OCI-LY3 (cell line): ENCODE results near the gene PCDHGB3.
"Not testable (repeated sequence)": the region's sequence is repeated elsewhere in the genome, so short reads cannot be mapped to it uniquely, and the experiment has no call there.

Experiments
- H2AFZ ChIP-seq: fragments of 200-600, 300-600 bp; shearing (Covaris generic); 2 replicates; pipeline ENCODE4 v1.6.0; 2014; ENCODE audit warnings: antibody characterized with exemption, low read depth, low read length
- H3K27ac ChIP-seq: fragments of 200-600, 300-600 bp; sonication (generic); 2 replicates; pipeline ENCODE4 v1.5.1; 2014; ENCODE audit warnings: mild to moderate bottlenecking, low read length, moderate library complexity, mixed read lengths
- H3K27me3 ChIP-seq: fragments of 200-600, 300-600 bp; sonication (generic); 2 replicates; pipeline ENCODE4 v1.6.1; 2014; ENCODE audit warnings: low read depth, low read length, mixed read lengths
- H3K36me3 ChIP-seq: fragments of 200-600, 300-600 bp; sonication (generic); replicated peaks from 2 replicates; pipeline ENCODE3; 2014; ENCODE audit warnings: low read depth, low read length, mixed read lengths
- H3K4me1 ChIP-seq: fragments of 300-600, 200-600 bp; sonication (generic); 2 replicates; pipeline ENCODE4 v1.6.1; 2014; ENCODE audit warnings: low read length, mixed read lengths
- H3K4me2 ChIP-seq: fragments of 200-600, 300-600 bp; sonication (generic); 2 replicates; pipeline ENCODE4 v1.6.1; 2014; ENCODE audit warnings: low read length, mixed read lengths
- H3K4me3 ChIP-seq: fragments of 300-600, 200-600 bp; sonication (generic); 2 replicates; pipeline ENCODE4 v1.5.1; 2014; ENCODE audit warnings: antibody characterized with exemption, mild to moderate bottlenecking, low read length, moderate library complexity
- H3K79me2 ChIP-seq: fragments of 300-600, 200-600 bp; shearing (Covaris generic); 2 replicates; pipeline ENCODE4 v1.6.1; 2014; ENCODE audit warnings: mild to moderate bottlenecking, low read length, mixed read lengths
- H3K9ac ChIP-seq: fragments of 300-600, 200-600 bp; shearing (Covaris generic); 2 replicates; pipeline ENCODE4 v1.6.0; 2014; ENCODE audit warnings: mild to moderate bottlenecking, low read length, moderate library complexity
- H3K9me3 ChIP-seq: fragments of 200-600, 300-600 bp; shearing (Covaris generic); 2 replicates; pipeline ENCODE4 v1.6.1; 2014; ENCODE audit warnings: low read length, mixed read lengths; ENCODE audit not compliant: insufficient read depth
- H4K20me1 ChIP-seq: fragments of 200-600, 300-600 bp; sonication (generic); 2 replicates; pipeline ENCODE4 v1.6.1; 2016; ENCODE audit warnings: low read length, mixed read lengths; ENCODE audit not compliant: insufficient read depth
- CTCF ChIP-seq: fragments of 200-600, 300-600 bp; sonication (generic); IDR thresholded peaks from 2 replicates; pipeline ENCODE4 v1.5.1; 2014; ENCODE audit warnings: antibody characterized with exemption, low read length, low read depth
- EZH2phosphoT487 ChIP-seq: fragments of 200-600 bp; shearing (Covaris generic); IDR thresholded peaks from 2 replicates; pipeline ENCODE4 v1.6.1; 2018; ENCODE audit warnings: antibody characterized with exemption, mixed run types, low read depth

PCDHGB3 gene

GRCh38 chr5:141330299-141331080 lies 39.6 kb upstream of the PCDHGB3 start, which contains the start of gene PCDHGA1:
Gene PCDHGA1, plus strand, starts transcription at chr5:141330514.
- Histone ChIP-seq H4K20me1 (no peaks in the 10 kb centered on the region), H3K4me2 (no peak within 1 kb of the TSS), H3K4me1 (peaks cover 3% of the 10 kb centered on the region; the same call in 1 of the 2 replicates), H3K27ac (no peak within 1 kb of the TSS), H3K4me3 (no peak within 1 kb of the TSS), H3K27me3 (no peaks in the 10 kb centered on the region), H3K36me3 (no peaks in the 10 kb centered on the region), H3K9ac (no peak within 1 kb of the TSS), H3K79me2 (no peaks in the 10 kb centered on the region), H2AFZ (no peak within 1 kb of the TSS), H3K9me3 (no peaks in the 10 kb centered on the region)
- TF ChIP-seq CTCF (no peak), EZH2phosphoT487 (no peak)

GRCh38 chr5:141332571-141332970 lies 37.5 kb upstream of the PCDHGB3 start:
- H3K27me3 ChIP-seq, H3K4me3 ChIP-seq, H3K27ac ChIP-seq, H4K20me1 ChIP-seq, H3K9ac ChIP-seq, H3K36me3 ChIP-seq, H3K9me3 ChIP-seq, H3K4me2 ChIP-seq, H3K79me2 ChIP-seq, H2AFZ ChIP-seq, H3K4me1 ChIP-seq: not testable (repeated sequence)

GRCh38 chr5:141338538-141339306 lies 31.3 kb upstream of the PCDHGB3 start, which contains the start of gene PCDHGA2:
Gene PCDHGA2, plus strand, starts transcription at chr5:141338760.
- TF ChIP-seq EZH2phosphoT487, result no peak
- TF ChIP-seq CTCF, result no peak
- no peak within 1 kb of the TSS for H3K27ac ChIP-seq

GRCh38 chr5:141340781-141341354 lies 29.2 kb upstream of the PCDHGB3 start:
- not testable (repeated sequence) for H3K4me2 ChIP-seq, H3K4me1 ChIP-seq, H3K27me3 ChIP-seq, H4K20me1 ChIP-seq, H3K36me3 ChIP-seq, H3K9ac ChIP-seq, H3K9me3 ChIP-seq, H3K79me2 ChIP-seq, H3K4me3 ChIP-seq, H3K27ac ChIP-seq, H2AFZ ChIP-seq

More at GRCh38 chr5:141338538-141339306, 31.3 kb upstream of the PCDHGB3 start, which contains the start of gene PCDHGA2:
- H3K79me2 ChIP-seq, result no peaks in the 10 kb centered on the region
- H2AFZ ChIP-seq, result no peak within 1 kb of the TSS
- H3K27me3 ChIP-seq, result no peaks in the 10 kb centered on the region
- H3K36me3 ChIP-seq, result no peaks in the 10 kb centered on the region
- H4K20me1 ChIP-seq, result no peaks in the 10 kb centered on the region
- H3K9ac ChIP-seq, result no peak within 1 kb of the TSS
- no peaks in the 10 kb centered on the region for H3K9me3 ChIP-seq
- no peak within 1 kb of the TSS for H3K4me2 ChIP-seq
- no peaks in the 10 kb centered on the region for H3K4me1 ChIP-seq
- no peak within 1 kb of the TSS for H3K4me3 ChIP-seq

- Histone ChIP-seq H3K4me1 (no peaks in the 10 kb centered on the region), H3K36me3 (no peaks in the 10 kb centered on the region), H3K27ac (no peak overlapping the region), H3K4me3 (no peak overlapping the region), H3K9me3 (no peaks in the 10 kb centered on the region), H3K27me3 (no peaks in the 10 kb centered on the region), H2AFZ (no peak overlapping the region), H3K9ac (no peak overlapping the region), H4K20me1 (no peaks in the 10 kb centered on the region), H3K79me2 (no peaks in the 10 kb centered on the region), H3K4me2 (no peak overlapping the region)
- TF ChIP-seq EZH2phosphoT487 (no peak), CTCF (no peak)
Observed at GRCh38 chr5:141342773-141343172, 27.3 kb upstream of the PCDHGB3 start.
